ENCODE results near the gene PTPRT. TPM values are rescaled to one million over a fixed set of nuclear protein-coding genes. Genes with fewer than 3 reads are reported as not detected.

The PTPRT gene
- total and polyA plus RNA-seq, 2 experiments from 2014 or later, result not detected

DNA sequence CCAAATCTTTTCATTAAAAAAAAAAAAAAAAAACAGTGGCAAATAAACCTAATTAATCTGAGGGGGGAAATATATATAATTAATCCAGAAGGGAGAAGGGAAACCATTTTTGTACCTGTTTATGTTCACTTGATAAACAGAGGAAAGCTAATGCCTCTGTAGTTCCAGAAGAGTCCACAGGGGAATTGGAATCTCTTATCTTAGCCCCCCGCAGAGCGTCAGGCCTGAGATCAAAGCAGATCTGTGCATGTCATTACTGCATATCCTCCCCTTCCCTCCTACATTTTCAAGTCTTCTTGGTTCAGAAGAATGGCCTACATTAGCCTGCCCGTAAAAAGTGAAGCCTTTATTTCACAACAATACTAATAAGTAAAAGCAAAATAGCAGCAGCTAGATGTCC lies 157.2 kb downstream of the PTPRT start:
- no peak for TF ChIP-seq ZNF331 (CRISPR knock-in tag; IDR thresholded peaks at IDR 0.05; ENCODE audit: low read depth)
- no peak for TF ChIP-seq NANOG (IDR thresholded peaks at IDR 0.05; ENCODE audit: borderline replicate concordance)
- TF ChIP-seq, protein P1, sequence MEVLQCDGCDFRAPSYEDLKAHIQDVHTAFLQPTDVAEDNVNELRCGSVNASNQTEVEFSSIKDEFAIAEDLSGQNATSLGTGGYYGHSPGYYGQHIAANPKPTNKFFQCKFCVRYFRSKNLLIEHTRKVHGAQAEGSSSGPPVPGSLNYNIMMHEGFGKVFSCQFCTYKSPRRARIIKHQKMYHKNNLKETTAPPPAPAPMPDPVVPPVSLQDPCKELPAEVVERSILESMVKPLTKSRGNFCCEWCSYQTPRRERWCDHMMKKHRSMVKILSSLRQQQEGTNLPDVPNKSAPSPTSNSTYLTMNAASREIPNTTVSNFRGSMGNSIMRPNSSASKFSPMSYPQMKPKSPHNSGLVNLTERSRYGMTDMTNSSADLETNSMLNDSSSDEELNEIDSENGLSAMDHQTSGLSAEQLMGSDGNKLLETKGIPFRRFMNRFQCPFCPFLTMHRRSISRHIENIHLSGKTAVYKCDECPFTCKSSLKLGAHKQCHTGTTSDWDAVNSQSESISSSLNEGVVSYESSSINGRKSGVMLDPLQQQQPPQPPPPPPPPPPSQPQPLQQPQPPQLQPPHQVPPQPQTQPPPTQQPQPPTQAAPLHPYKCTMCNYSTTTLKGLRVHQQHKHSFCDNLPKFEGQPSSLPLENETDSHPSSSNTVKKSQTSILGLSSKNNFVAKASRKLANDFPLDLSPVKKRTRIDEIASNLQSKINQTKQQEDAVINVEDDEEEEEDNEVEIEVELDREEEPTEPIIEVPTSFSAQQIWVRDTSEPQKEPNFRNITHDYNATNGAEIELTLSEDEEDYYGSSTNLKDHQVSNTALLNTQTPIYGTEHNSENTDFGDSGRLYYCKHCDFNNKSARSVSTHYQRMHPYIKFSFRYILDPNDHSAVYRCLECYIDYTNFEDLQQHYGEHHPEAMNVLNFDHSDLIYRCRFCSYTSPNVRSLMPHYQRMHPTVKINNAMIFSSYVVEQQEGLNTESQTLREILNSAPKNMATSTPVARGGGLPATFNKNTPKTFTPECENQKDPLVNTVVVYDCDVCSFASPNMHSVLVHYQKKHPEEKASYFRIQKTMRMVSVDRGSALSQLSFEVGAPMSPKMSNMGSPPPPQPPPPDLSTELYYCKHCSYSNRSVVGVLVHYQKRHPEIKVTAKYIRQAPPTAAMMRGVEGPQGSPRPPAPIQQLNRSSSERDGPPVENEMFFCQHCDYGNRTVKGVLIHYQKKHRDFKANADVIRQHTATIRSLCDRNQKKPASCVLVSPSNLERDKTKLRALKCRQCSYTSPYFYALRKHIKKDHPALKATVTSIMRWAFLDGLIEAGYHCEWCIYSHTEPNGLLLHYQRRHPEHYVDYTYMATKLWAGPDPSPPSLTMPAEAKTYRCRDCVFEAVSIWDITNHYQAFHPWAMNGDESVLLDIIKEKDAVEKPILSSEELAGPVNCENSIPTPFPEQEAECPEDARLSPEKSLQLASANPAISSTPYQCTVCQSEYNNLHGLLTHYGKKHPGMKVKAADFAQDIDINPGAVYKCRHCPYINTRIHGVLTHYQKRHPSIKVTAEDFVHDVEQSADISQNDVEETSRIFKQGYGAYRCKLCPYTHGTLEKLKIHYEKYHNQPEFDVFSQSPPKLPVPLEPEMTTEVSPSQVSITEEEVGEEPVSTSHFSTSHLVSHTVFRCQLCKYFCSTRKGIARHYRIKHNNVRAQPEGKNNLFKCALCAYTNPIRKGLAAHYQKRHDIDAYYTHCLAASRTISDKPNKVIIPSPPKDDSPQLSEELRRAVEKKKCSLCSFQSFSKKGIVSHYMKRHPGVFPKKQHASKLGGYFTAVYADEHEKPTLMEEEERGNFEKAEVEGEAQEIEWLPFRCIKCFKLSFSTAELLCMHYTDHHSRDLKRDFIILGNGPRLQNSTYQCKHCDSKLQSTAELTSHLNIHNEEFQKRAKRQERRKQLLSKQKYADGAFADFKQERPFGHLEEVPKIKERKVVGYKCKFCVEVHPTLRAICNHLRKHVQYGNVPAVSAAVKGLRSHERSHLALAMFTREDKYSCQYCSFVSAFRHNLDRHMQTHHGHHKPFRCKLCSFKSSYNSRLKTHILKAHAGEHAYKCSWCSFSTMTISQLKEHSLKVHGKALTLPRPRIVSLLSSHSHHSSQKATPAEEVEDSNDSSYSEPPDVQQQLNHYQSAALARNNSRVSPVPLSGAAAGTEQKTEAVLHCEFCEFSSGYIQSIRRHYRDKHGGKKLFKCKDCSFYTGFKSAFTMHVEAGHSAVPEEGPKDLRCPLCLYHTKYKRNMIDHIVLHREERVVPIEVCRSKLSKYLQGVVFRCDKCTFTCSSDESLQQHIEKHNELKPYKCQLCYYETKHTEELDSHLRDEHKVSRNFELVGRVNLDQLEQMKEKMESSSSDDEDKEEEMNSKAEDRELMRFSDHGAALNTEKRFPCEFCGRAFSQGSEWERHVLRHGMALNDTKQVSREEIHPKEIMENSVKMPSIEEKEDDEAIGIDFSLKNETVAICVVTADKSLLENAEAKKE (CRISPR knock-in tag; IDR thresholded peaks at IDR 0.05), result no peak
- TF ChIP-seq, protein P2, sequence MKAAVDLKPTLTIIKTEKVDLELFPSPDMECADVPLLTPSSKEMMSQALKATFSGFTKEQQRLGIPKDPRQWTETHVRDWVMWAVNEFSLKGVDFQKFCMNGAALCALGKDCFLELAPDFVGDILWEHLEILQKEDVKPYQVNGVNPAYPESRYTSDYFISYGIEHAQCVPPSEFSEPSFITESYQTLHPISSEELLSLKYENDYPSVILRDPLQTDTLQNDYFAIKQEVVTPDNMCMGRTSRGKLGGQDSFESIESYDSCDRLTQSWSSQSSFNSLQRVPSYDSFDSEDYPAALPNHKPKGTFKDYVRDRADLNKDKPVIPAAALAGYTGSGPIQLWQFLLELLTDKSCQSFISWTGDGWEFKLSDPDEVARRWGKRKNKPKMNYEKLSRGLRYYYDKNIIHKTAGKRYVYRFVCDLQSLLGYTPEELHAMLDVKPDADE (IDR thresholded peaks at IDR 0.05), result no peak
- TF ChIP-seq, protein P3, sequence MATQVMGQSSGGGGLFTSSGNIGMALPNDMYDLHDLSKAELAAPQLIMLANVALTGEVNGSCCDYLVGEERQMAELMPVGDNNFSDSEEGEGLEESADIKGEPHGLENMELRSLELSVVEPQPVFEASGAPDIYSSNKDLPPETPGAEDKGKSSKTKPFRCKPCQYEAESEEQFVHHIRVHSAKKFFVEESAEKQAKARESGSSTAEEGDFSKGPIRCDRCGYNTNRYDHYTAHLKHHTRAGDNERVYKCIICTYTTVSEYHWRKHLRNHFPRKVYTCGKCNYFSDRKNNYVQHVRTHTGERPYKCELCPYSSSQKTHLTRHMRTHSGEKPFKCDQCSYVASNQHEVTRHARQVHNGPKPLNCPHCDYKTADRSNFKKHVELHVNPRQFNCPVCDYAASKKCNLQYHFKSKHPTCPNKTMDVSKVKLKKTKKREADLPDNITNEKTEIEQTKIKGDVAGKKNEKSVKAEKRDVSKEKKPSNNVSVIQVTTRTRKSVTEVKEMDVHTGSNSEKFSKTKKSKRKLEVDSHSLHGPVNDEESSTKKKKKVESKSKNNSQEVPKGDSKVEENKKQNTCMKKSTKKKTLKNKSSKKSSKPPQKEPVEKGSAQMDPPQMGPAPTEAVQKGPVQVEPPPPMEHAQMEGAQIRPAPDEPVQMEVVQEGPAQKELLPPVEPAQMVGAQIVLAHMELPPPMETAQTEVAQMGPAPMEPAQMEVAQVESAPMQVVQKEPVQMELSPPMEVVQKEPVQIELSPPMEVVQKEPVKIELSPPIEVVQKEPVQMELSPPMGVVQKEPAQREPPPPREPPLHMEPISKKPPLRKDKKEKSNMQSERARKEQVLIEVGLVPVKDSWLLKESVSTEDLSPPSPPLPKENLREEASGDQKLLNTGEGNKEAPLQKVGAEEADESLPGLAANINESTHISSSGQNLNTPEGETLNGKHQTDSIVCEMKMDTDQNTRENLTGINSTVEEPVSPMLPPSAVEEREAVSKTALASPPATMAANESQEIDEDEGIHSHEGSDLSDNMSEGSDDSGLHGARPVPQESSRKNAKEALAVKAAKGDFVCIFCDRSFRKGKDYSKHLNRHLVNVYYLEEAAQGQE (IDR thresholded peaks at IDR 0.05; ENCODE audit: unreplicated experiment), result no peak
- no peak for TF ChIP-seq EZH2phosphoT487 (IDR thresholded peaks at IDR 0.05; ENCODE audit: unreplicated experiment)
- TF ChIP-seq, protein P4, sequence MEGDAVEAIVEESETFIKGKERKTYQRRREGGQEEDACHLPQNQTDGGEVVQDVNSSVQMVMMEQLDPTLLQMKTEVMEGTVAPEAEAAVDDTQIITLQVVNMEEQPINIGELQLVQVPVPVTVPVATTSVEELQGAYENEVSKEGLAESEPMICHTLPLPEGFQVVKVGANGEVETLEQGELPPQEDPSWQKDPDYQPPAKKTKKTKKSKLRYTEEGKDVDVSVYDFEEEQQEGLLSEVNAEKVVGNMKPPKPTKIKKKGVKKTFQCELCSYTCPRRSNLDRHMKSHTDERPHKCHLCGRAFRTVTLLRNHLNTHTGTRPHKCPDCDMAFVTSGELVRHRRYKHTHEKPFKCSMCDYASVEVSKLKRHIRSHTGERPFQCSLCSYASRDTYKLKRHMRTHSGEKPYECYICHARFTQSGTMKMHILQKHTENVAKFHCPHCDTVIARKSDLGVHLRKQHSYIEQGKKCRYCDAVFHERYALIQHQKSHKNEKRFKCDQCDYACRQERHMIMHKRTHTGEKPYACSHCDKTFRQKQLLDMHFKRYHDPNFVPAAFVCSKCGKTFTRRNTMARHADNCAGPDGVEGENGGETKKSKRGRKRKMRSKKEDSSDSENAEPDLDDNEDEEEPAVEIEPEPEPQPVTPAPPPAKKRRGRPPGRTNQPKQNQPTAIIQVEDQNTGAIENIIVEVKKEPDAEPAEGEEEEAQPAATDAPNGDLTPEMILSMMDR (conservative IDR thresholded peaks at IDR 0.05; ENCODE audit: low read depth in 2 of 2), result no peak
- no peak for TF ChIP-seq POLR2AphosphoS5 (IDR thresholded peaks at IDR 0.05; ENCODE audit: low read depth)
- Mint-ChIP-seq H3K9me3 (peaks cover 95% of the 10 kb centered on the region), H3K27me3 (ENCODE audit: insufficient read depth, low read depth, poor library complexity) (peaks cover 4% of the 10 kb centered on the region), H3K4me3 (no peak overlapping the region), H3K27ac (no peak overlapping the region), H3K36me3 (ENCODE audit: low read depth) (peaks cover 23% of the 10 kb centered on the region), H3K4me1 (no peaks in the 10 kb centered on the region)
- Histone ChIP-seq H3K27me3 (ENCODE audit: insufficient read depth) (no peaks in the 10 kb centered on the region), H3K27ac (ENCODE audit: low read depth) (no peak overlapping the region), H4K20me1 (replicated peaks; ENCODE audit: insufficient read depth) (no peaks in the 10 kb centered on the region), H3K4me2 (no peak overlapping the region), H2AFZ (no peak overlapping the region), H3F3A (replicated peaks; ENCODE audit: low read depth) (no peaks in the 10 kb centered on the region), H3K4me3 (no peak overlapping the region), H3K9me2 (ENCODE audit: insufficient read depth) (no peaks in the 10 kb centered on the region), H3K36me3 (ENCODE audit: insufficient read depth) (peaks cover 5% of the 10 kb centered on the region; the same call in 1 of the 2 replicates), H3K79me2 (replicated peaks; ENCODE audit: insufficient read depth) (no peaks in the 10 kb centered on the region), H3K4me1 (ENCODE audit: insufficient read depth) (no peaks in the 10 kb centered on the region)
- ATAC-seq (no peak), DNase-seq (ENCODE audit: low spot score) (no peak)
